ENCODE data around the gene SLC4A2.

SLC4A2 gene

GRCh38 chr7:151061213-151062110, 2.1 kb downstream of the SLC4A2 start:
- TF ChIP-seq GATA2 (IDR thresholded peaks at IDR 0.05; ENCODE audit: low read depth, low read length) (no peak), GATA3 (IDR thresholded peaks at IDR 0.05; ENCODE audit: low read depth, low read length) (no peak)

DNA sequence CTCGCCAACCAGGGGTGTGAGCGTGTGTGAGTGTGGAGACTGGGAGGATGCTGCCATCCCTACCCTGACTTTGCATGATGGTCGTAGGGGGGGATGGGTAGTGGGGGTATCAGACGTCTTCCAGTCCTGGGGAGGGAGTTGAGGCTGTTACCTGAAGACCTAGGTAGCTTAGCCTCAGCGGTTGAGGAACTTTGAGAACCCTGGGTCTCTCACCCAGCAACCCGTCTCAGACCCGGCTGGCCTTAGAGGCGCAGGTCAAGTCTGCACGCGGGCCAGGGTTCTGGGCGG, 2.7 kb downstream of the SLC4A2 start:
- no peak for TF ChIP-seq GATA3 (IDR thresholded peaks at IDR 0.05; ENCODE audit: low read depth, low read length)
- no peak for TF ChIP-seq GATA2 (IDR thresholded peaks at IDR 0.05; ENCODE audit: low read depth, low read length)

GRCh38 chr7:151062399-151063211, 3.2 kb downstream of the SLC4A2 start:
- no peak for TF ChIP-seq GATA2 (IDR thresholded peaks at IDR 0.05; ENCODE audit: low read depth, low read length)
- TF ChIP-seq GATA3 (IDR thresholded peaks at IDR 0.05; ENCODE audit: low read depth, low read length), result no peak

GRCh38 chr7:151063212-151063561, 3.8 kb downstream of the SLC4A2 start:
- TF ChIP-seq GATA2 (IDR thresholded peaks at IDR 0.05; ENCODE audit: low read depth, low read length) (no peak), GATA3 (IDR thresholded peaks at IDR 0.05; ENCODE audit: low read depth, low read length) (no peak)

DNA sequence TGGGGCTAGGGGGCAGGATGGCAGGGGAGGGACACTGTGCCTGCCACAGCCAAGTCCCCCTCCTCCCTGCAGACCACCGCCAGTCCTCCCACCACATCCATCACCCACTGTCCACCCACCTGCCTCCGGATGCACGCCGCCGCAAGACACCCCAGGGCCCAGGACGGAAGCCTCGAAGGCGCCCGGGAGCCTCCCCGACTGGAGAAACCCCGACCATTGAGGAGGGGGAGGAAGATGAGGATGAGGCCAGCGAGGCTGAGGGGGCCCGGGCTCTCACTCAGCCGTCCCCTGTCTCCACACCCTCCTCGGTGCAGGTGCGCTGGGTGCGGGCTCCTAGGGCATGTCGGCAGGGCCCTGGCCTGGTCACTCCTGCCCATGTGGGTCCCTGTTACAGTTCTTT, 5.1 kb downstream of the SLC4A2 start:
- TF ChIP-seq GATA2 (IDR thresholded peaks at IDR 0.05; ENCODE audit: low read depth, low read length) (no peak), GATA3 (IDR thresholded peaks at IDR 0.05; ENCODE audit: low read depth, low read length) (no peak)

GRCh38 chr7:151064993-151065392, 5.6 kb downstream of the SLC4A2 start:
- TF ChIP-seq GATA3 (IDR thresholded peaks at IDR 0.05; ENCODE audit: low read depth, low read length) (no peak), GATA2 (IDR thresholded peaks at IDR 0.05; ENCODE audit: low read depth, low read length) (no peak)

DNA sequence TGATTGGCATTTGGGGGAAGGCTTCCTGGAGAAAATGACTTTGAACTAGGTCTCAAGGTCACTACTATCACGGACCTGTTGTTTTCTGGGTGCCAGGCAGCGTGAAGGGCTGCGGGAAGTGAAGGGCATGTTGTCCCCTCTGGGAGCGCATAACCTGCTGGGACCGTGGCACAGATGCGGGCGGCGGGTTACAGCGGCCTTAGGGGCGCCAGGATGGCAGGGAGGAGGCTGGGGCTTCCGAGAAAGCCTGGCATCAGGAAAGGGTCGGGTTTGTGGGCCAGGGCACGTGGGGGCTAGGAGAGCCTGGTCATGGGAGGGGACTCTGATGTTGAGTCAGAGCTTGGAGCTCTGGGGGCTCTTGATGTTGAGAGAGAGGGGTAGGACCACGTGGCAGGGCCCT, 6.1 kb downstream of the SLC4A2 start:
- TF ChIP-seq GATA3 (IDR thresholded peaks at IDR 0.05; ENCODE audit: low read depth, low read length) (no peak), GATA2 (IDR thresholded peaks at IDR 0.05; ENCODE audit: low read depth, low read length) (no peak)

GRCh38 chr7:151066273-151066974, 7.0 kb downstream of the SLC4A2 start:
- TF ChIP-seq GATA3 (IDR thresholded peaks at IDR 0.05; ENCODE audit: low read depth, low read length), result no peak
- no peak for TF ChIP-seq GATA2 (IDR thresholded peaks at IDR 0.05; ENCODE audit: low read depth, low read length)

GRCh38 chr7:151068069-151068773, 8.8 kb downstream of the SLC4A2 start:
- TF ChIP-seq GATA3 (IDR thresholded peaks at IDR 0.05; ENCODE audit: low read depth, low read length), result no peak
- TF ChIP-seq GATA2 (IDR thresholded peaks at IDR 0.05; ENCODE audit: low read depth, low read length), result no peak

- no peak for TF ChIP-seq GATA3 (IDR thresholded peaks at IDR 0.05; ENCODE audit: low read depth, low read length)
- TF ChIP-seq GATA2 (IDR thresholded peaks at IDR 0.05; ENCODE audit: low read depth, low read length), result no peak
Observed at GRCh38 chr7:151069841-151070573, 10.6 kb downstream of the SLC4A2 start.

- no peak for TF ChIP-seq GATA3 (IDR thresholded peaks at IDR 0.05; ENCODE audit: low read depth, low read length)
- no peak for TF ChIP-seq GATA2 (IDR thresholded peaks at IDR 0.05; ENCODE audit: low read depth, low read length)
Observed at GRCh38 chr7:151070574-151070960, 11.2 kb downstream of the SLC4A2 start.

DNA sequence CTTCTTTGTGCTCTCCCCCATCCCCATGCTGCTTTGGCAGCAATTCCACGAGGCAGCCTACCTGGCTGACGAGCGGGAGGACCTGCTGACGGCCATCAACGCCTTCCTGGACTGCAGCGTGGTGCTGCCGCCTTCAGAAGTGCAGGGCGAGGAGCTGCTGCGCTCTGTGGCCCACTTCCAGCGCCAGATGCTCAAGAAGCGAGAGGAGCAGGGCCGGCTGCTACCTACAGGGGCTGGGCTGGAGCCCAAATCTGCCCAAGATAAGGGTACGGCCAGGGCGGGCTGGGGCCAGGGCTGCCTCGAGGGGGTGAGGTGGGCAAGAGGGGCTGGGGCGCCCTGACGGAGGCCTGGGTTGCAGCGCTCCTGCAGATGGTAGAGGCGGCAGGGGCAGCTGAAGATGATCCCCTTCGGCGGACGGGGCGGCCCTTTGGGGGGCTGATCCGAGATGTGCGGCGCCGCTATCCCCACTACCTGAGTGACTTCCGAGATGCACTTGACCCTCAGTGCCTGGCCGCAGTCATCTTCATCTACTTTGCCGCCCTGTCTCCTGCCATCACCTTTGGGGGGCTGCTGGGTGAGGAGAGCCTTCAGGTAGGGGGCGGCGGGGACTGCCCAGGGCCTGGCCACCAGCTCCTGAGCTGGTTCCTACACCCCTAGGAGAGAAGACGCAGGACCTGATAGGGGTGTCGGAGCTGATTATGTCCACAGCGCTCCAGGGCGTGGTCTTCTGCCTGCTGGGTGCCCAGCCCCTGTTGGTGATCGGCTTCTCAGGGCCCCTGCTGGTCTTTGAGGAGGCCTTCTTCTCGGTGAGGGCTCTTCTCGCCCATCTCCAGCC, 11.9 kb downstream of the SLC4A2 start:
- TF ChIP-seq GATA3 (IDR thresholded peaks at IDR 0.05; ENCODE audit: low read depth, low read length) (no peak), GATA2 (IDR thresholded peaks at IDR 0.05; ENCODE audit: low read depth, low read length) (no peak)
